ENCODE data around the gene JPT2.

- TF ChIP-seq, protein P1, sequence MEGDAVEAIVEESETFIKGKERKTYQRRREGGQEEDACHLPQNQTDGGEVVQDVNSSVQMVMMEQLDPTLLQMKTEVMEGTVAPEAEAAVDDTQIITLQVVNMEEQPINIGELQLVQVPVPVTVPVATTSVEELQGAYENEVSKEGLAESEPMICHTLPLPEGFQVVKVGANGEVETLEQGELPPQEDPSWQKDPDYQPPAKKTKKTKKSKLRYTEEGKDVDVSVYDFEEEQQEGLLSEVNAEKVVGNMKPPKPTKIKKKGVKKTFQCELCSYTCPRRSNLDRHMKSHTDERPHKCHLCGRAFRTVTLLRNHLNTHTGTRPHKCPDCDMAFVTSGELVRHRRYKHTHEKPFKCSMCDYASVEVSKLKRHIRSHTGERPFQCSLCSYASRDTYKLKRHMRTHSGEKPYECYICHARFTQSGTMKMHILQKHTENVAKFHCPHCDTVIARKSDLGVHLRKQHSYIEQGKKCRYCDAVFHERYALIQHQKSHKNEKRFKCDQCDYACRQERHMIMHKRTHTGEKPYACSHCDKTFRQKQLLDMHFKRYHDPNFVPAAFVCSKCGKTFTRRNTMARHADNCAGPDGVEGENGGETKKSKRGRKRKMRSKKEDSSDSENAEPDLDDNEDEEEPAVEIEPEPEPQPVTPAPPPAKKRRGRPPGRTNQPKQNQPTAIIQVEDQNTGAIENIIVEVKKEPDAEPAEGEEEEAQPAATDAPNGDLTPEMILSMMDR (IDR thresholded peaks at IDR 0.05 in 8 of 11, conservative IDR thresholded peaks at IDR 0.05 in 3 of 11) = no peak
- TF ChIP-seq POLR2AphosphoS5 (IDR thresholded peaks at IDR 0.05) = peak in 1 of 3 donors; percentile 11
- no peak for TF ChIP-seq POLR2A (IDR thresholded peaks at IDR 0.05)
Measured at GRCh38 chr16:1655269-1655807, 22.7 kb upstream of the JPT2 start.
